ENCODE measurements around the gene CCDC136.

CCDC136 gene

DNA sequence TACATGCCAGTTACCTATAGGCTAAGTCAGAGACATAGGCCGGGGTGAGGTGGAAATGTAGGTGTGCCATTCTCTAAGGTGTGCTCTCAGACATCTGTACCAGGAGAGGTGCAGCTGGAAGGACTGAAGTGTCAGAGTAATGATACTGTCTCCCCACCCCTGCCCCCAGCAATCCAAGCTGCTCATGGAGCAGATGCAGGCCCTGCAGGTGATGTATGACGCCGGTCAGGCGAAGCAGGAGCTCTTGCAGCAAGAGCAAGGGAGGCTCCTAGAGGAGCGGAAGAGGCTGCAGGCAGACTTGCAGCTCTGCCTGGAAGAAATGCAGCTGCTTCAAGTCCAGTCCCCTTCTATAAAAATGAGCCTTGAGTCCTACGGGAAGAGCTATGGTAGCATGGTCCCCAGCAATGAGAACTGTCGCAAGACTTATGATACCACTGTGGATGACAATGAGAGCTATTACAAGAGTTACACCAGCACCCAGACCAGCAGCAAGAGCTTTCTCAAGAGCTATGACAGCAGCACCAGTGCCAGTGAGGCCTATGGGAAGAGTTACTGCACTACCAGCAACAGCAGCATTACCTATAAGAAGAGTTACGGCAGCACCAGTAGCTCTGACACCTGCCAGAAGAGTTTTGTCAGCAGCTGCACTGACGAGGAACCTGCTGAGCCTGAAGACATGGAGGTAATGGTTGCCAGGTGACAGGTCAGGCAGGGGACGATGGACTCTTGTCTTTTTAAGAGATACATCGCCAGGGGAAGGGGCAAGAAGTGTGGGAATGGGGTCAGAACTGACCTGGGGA lies 20.1 kb downstream of the CCDC136 start:
- Mint-ChIP-seq H3K27me3 (no peaks in the 10 kb centered on the region), H3K4me3 (no peak overlapping the region), H3K4me1 (no peaks in the 10 kb centered on the region), H3K9me3 (no peaks in the 10 kb centered on the region), H3K27ac (no peak overlapping the region), H3K36me3 (no peaks in the 10 kb centered on the region)

DNA sequence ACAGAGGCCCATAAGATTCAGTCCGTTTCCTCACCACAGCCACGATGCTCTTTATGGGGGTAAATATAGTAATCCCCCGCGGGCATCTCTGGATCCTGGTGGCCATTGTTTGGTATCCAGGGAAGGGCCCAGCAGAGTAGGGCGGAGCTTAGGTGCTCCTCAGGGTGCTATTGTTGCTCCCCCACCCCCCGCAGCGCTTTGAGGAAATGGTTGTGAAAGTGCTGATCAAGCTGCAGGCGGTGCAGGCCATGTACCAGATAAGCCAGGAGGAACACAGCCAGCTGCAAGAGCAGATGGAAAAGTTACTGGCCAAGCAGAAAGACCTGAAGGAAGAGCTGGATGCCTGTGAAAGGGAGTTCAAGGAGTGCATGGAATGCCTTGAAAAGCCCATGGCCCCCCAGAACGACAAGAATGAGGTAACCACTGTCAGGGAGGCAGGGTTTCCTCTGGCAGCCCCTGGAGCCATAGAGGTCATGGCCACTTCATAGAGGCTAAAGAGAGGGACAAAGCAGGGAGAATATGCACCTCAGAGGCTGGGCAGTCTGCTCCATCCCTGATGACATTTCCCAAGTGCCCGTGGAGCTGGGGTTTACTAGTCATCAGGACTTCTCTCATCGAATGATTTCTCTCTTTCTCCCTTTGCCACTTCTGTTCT lies 20.9 kb downstream of the CCDC136 start:
- H3K4me3 Mint-ChIP-seq: no peak overlapping the region
- no peak overlapping the region for H3K27ac Mint-ChIP-seq
- no peaks in the 10 kb centered on the region for H3K27me3 Mint-ChIP-seq
- H3K4me1 Mint-ChIP-seq: no peaks in the 10 kb centered on the region
- H3K9me3 Mint-ChIP-seq: no peaks in the 10 kb centered on the region
- H3K36me3 Mint-ChIP-seq: no peaks in the 10 kb centered on the region

- H3K4me1 Mint-ChIP-seq: no peaks in the 10 kb centered on the region
- no peak overlapping the region for H3K27ac Mint-ChIP-seq
- no peaks in the 10 kb centered on the region for H3K9me3 Mint-ChIP-seq
- no peaks in the 10 kb centered on the region for H3K27me3 Mint-ChIP-seq
- H3K36me3 Mint-ChIP-seq: no peaks in the 10 kb centered on the region
- no peak overlapping the region for H3K4me3 Mint-ChIP-seq
These were observed 22.7 kb downstream of the CCDC136 start for GRCh38 chr7:128814499-128814898.

- Mint-ChIP-seq H3K27ac (no peak overlapping the region), H3K4me3 (no peak overlapping the region), H3K27me3 (no peaks in the 10 kb centered on the region), H3K9me3 (no peaks in the 10 kb centered on the region), H3K4me1 (peaks cover 8% of the 10 kb centered on the region), H3K36me3 (no peaks in the 10 kb centered on the region)
These were observed 23.6 kb downstream of the CCDC136 start for GRCh38 chr7:128815289-128815942.

DNA sequence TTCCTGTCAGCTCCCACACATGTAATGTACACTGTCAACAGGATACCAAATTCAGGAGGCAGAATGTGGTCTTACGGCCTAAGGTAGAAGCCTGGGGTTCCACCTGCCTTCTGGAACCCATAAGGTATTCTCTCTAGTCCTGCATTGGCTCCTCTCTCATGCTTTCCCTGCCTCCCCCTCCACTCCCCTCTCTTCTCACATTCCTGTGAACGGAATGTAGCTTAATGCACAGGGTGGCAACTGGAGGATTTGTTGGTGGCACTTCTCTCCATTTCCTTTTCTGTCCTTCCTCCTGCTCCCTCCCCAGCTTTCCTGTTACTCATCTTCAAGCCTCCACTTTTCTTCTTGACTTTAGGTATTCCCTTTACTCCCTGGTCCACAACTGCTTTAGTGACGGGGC lies 26.9 kb downstream of the CCDC136 start:
- no peak overlapping the region for H3K27ac Mint-ChIP-seq
- peaks cover 12% of the 10 kb centered on the region for H3K4me1 Mint-ChIP-seq
- no peaks in the 10 kb centered on the region for H3K9me3 Mint-ChIP-seq
- no peaks in the 10 kb centered on the region for H3K36me3 Mint-ChIP-seq
- H3K4me3 Mint-ChIP-seq: no peak overlapping the region
- H3K27me3 Mint-ChIP-seq: no peaks in the 10 kb centered on the region

GRCh38 chr7:128821724-128822123 lies 30.0 kb downstream of the CCDC136 start:
- H3K4me3 Mint-ChIP-seq: no peak overlapping the region
- H3K27ac Mint-ChIP-seq: no peak overlapping the region
- H3K27me3 Mint-ChIP-seq: peaks cover 2% of the 10 kb centered on the region

DNA sequence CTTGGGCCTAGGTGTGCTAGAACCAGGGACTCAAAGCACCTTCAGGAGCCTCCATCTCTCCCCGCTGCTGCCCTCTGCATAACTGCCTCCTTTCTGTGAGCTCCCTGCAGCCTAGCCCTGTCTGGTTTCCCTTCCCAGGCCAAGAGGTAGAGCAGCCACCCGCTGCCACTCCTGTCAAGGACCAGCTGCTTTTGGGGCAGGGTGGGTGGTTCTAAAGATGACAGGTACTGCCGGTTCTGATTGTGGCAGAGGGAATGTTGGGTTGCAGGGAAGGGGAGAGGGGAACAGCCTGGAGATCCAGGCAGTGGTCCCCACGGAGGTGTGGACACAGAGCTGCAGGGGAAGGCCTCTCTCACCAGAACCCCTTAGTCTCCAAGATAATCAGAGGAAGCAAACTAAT lies 34.7 kb downstream of the CCDC136 start:
- H3K27ac Mint-ChIP-seq: no peak overlapping the region
- H3K36me3 Mint-ChIP-seq: no peaks in the 10 kb centered on the region
- peaks cover 19% of the 10 kb centered on the region for H3K27me3 Mint-ChIP-seq
- H3K4me3 Mint-ChIP-seq: no peak overlapping the region
- no peaks in the 10 kb centered on the region for H3K9me3 Mint-ChIP-seq
- H3K4me1 Mint-ChIP-seq: peaks cover 13% of the 10 kb centered on the region

More at GRCh38 chr7:128821724-128822123, 30.0 kb downstream of the CCDC136 start:
- H3K9me3 Mint-ChIP-seq: no peaks in the 10 kb centered on the region
- H3K36me3 Mint-ChIP-seq: no peaks in the 10 kb centered on the region
- H3K4me1 Mint-ChIP-seq: peaks cover 12% of the 10 kb centered on the region

DNA sequence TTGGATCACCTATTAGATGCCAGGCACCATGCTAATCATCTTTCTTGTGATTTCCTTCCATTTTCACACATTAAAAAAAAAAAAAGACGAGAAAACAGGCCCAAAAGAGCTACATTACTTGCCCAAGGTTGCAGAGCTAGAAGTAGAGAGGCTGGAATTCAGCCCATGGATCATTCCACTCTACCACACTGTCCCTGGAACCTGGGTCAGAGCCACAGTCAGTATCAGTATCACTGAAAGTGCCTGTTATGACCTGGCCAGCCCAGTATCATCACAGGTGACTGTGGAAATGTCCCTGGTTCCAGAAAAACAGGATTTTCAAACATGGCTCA lies 35.1 kb downstream of the CCDC136 start:
- Mint-ChIP-seq H3K9me3 (no peaks in the 10 kb centered on the region), H3K4me1 (peaks cover 13% of the 10 kb centered on the region), H3K4me3 (no peak overlapping the region), H3K27ac (no peak overlapping the region), H3K27me3 (peaks cover 19% of the 10 kb centered on the region), H3K36me3 (no peaks in the 10 kb centered on the region)

GRCh38 chr7:128827248-128827958 lies 35.6 kb downstream of the CCDC136 start:
- Mint-ChIP-seq H3K27me3 (peaks cover 20% of the 10 kb centered on the region), H3K27ac (no peak overlapping the region), H3K4me1 (peaks cover 13% of the 10 kb centered on the region), H3K4me3 (no peak overlapping the region), H3K36me3 (no peaks in the 10 kb centered on the region), H3K9me3 (no peaks in the 10 kb centered on the region)

DNA sequence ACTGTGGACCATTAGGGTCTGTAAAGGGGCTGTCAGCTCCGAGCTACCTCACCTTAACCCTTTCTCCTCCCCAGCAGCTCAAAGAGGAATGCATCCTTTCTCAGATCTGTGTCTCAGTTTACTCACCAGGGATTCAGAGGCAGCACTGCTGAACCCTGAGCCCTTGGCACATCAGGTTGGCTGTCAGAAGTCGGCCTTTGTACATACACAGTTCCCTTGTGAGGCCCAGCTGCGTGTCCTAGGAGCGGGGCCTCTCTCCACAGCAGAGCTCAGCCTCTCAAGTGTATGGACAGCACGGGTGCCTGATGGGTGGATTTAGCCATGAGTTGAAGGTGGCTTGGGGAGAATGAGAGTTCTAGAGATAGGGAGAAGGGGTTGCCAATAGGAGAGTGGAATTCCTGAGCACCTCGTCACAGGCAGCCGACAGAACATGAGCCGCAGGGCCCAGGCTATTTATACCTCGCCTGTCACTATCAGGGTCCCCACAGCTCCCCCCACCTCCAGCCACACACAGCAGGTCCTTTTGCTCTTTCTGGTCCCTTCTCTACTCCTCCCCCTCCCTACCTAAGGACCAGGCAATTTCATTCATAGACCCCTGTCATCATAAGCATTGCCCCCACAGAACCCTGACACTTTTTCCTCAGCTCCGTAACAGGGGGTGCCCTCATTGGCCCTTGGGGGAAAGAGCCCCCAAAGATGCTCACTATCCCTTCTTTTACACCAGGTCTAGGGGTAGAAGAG lies 36.4 kb downstream of the CCDC136 start:
- H3K4me3 Mint-ChIP-seq: no peak overlapping the region
- peaks cover 20% of the 10 kb centered on the region for H3K27me3 Mint-ChIP-seq
- peaks cover 13% of the 10 kb centered on the region for H3K4me1 Mint-ChIP-seq
- no peak overlapping the region for H3K27ac Mint-ChIP-seq
- H3K36me3 Mint-ChIP-seq: no peaks in the 10 kb centered on the region
- no peaks in the 10 kb centered on the region for H3K9me3 Mint-ChIP-seq

- Mint-ChIP-seq H3K4me3 (peak overlapping the region; percentile 63), H3K27ac (no peak overlapping the region), H3K4me1 (peaks cover 13% of the 10 kb centered on the region), H3K9me3 (no peaks in the 10 kb centered on the region), H3K36me3 (no peaks in the 10 kb centered on the region), H3K27me3 (peaks cover 20% of the 10 kb centered on the region)
These were observed 37.8 kb downstream of the CCDC136 start for GRCh38 chr7:128829391-128830166.

DNA sequence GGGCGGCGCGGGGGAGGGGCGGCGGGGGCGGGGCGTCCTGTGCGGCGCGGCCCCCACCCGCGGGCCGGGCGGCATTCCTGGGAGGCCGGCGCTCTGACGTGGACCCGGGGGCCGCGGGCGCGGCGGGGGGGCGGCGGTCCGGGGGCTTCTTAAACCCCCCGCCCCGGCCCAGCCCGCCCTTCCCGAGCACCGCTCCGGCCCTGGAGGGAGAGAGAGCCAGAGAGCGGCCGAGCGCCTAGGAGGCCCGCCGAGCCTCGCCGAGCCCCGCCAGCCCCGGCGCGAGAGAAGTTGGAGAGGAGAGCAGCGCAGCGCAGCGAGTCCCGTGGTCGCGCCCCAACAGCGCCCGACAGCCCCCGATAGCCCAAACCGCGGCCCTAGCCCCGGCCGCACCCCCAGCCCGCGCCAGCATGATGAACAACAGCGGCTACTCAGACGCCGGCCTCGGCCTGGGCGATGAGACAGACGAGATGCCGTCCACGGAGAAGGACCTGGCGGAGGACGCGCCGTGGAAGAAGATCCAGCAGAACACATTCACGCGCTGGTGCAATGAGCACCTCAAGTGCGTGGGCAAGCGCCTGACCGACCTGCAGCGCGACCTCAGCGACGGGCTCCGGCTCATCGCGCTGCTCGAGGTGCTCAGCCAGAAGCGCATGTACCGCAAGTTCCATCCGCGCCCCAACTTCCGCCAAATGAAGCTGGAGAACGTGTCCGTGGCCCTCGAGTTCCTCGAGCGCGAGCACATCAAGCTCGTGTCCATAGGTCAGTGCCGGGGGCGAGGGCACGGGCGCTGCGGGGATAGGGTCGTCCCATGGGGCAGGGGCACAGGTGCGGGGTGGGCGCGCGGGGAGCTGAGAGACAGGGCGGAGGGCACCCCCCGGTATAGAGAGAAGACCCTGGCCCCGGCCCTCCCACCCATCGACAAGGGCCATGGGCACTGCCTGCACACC lies 38.7 kb downstream of the CCDC136 start, which contains the start of gene FLNC:
TSS of gene FLNC (plus strand) at position 176 of the 947 bp plus-strand sequence. CDS start at position 408, 232 bp downstream.
- Mint-ChIP-seq H3K27me3 (peaks cover 20% of the 10 kb centered on the region), H3K4me1 (peaks cover 13% of the 10 kb centered on the region), H3K9me3 (no peaks in the 10 kb centered on the region), H3K4me3 (peak within 1 kb of the TSS; percentile 73), H3K27ac (no peak within 1 kb of the TSS), H3K36me3 (no peaks in the 10 kb centered on the region)

- peaks cover 20% of the 10 kb centered on the region for H3K27me3 Mint-ChIP-seq
- peaks cover 13% of the 10 kb centered on the region for H3K4me1 Mint-ChIP-seq
- H3K9me3 Mint-ChIP-seq: no peaks in the 10 kb centered on the region
- no peaks in the 10 kb centered on the region for H3K36me3 Mint-ChIP-seq
- no peak overlapping the region for H3K27ac Mint-ChIP-seq
- peak overlapping the region; percentile 58 for H3K4me3 Mint-ChIP-seq
These were observed 39.6 kb downstream of the CCDC136 start for GRCh38 chr7:128831178-128831993.

Measured in activated naive CD4-positive, alpha-beta T cell treated with anti-CD3 and anti-CD28 coated beads, Interleukin-2, amount 50 U/mL, for 24 hours (primary cell).